A549 (cell line): ENCODE results near the gene ANKRD37.

ENCODE experiments used
- JUNB ChIP-seq: fragments of >200 bp; sonication (Bioruptor Twin); formaldehyde crosslinking; IDR thresholded peaks from 2 replicates; pipeline ENCODE4 v1.6.1; 2016
- SREBF2 ChIP-seq: fragments of 450-650 bp; IDR thresholded peaks from 2 replicates; pipeline ENCODE4 v1.6.1; 2014; ENCODE audit warnings: mild to moderate bottlenecking, moderate library complexity
- TF ChIP-seq, protein P1 (sequence below): fragments of 200-600 bp; sonication (generic); IDR thresholded peaks from 2 replicates; pipeline ENCODE4 v1.6.1; 2016; ENCODE audit warnings: antibody characterized with exemption, mild to moderate bottlenecking, moderate library complexity
- TF ChIP-seq, protein P2 (sequence below): fragments of >200 bp; sonication (Bioruptor Twin); formaldehyde crosslinking; IDR thresholded peaks from 3 replicates; pipeline ENCODE4 v1.5.1; 2016

GRCh38 chr4:185394568-185395237 is 1.9 kb upstream of the ANKRD37 start:
- TF ChIP-seq SREBF2 = no peak
- TF ChIP-seq JUNB = no peak
- TF ChIP-seq, protein P1, sequence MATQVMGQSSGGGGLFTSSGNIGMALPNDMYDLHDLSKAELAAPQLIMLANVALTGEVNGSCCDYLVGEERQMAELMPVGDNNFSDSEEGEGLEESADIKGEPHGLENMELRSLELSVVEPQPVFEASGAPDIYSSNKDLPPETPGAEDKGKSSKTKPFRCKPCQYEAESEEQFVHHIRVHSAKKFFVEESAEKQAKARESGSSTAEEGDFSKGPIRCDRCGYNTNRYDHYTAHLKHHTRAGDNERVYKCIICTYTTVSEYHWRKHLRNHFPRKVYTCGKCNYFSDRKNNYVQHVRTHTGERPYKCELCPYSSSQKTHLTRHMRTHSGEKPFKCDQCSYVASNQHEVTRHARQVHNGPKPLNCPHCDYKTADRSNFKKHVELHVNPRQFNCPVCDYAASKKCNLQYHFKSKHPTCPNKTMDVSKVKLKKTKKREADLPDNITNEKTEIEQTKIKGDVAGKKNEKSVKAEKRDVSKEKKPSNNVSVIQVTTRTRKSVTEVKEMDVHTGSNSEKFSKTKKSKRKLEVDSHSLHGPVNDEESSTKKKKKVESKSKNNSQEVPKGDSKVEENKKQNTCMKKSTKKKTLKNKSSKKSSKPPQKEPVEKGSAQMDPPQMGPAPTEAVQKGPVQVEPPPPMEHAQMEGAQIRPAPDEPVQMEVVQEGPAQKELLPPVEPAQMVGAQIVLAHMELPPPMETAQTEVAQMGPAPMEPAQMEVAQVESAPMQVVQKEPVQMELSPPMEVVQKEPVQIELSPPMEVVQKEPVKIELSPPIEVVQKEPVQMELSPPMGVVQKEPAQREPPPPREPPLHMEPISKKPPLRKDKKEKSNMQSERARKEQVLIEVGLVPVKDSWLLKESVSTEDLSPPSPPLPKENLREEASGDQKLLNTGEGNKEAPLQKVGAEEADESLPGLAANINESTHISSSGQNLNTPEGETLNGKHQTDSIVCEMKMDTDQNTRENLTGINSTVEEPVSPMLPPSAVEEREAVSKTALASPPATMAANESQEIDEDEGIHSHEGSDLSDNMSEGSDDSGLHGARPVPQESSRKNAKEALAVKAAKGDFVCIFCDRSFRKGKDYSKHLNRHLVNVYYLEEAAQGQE = no peak
- TF ChIP-seq, protein P2, sequence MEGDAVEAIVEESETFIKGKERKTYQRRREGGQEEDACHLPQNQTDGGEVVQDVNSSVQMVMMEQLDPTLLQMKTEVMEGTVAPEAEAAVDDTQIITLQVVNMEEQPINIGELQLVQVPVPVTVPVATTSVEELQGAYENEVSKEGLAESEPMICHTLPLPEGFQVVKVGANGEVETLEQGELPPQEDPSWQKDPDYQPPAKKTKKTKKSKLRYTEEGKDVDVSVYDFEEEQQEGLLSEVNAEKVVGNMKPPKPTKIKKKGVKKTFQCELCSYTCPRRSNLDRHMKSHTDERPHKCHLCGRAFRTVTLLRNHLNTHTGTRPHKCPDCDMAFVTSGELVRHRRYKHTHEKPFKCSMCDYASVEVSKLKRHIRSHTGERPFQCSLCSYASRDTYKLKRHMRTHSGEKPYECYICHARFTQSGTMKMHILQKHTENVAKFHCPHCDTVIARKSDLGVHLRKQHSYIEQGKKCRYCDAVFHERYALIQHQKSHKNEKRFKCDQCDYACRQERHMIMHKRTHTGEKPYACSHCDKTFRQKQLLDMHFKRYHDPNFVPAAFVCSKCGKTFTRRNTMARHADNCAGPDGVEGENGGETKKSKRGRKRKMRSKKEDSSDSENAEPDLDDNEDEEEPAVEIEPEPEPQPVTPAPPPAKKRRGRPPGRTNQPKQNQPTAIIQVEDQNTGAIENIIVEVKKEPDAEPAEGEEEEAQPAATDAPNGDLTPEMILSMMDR = no peak
